HG03159 (cell line): Measurements from ENCODE around the gene CXXC5.

Experiments used
- ATAC-seq: cut with Tn5 transposase; IDR thresholded peaks from one replicate; pipeline ENCODE4 v1.9.1; 2021; ENCODE audit warnings: mild to moderate bottlenecking, moderate library complexity; ENCODE audit not compliant: unreplicated experiment

The CXXC5 gene

GRCh38 chr5:139690803-139691629 lies 42.9 kb downstream of the CXXC5 start:
- no peak for ATAC-seq

DNA sequence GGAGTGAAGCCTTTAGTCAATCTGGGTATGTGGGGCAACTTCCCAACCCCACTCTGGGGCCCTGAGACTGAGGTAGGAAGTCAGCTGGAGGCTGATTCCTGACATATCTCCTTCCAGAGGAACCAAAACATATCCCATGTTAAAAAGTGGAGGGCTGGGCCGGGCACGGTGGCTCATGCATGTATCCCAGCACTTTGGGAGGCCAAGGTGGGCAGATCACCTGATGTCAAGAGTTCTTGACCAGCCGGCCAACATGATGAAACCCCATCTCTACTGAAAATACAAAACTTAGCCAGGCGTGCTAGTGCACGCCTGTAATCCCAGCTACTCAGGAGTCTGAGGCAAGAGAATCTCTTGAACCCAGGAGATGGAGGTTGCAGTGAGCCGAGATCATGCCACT lies 44.0 kb downstream of the CXXC5 start:
- ATAC-seq: no peak

- no peak for ATAC-seq
Observed at GRCh38 chr5:139692679-139693308, 44.6 kb downstream of the CXXC5 start.

- ATAC-seq: no peak
Observed at GRCh38 chr5:139693676-139694364, 45.7 kb downstream of the CXXC5 start.

GRCh38 chr5:139694556-139695177 lies 46.5 kb downstream of the CXXC5 start:
- ATAC-seq: no peak

DNA sequence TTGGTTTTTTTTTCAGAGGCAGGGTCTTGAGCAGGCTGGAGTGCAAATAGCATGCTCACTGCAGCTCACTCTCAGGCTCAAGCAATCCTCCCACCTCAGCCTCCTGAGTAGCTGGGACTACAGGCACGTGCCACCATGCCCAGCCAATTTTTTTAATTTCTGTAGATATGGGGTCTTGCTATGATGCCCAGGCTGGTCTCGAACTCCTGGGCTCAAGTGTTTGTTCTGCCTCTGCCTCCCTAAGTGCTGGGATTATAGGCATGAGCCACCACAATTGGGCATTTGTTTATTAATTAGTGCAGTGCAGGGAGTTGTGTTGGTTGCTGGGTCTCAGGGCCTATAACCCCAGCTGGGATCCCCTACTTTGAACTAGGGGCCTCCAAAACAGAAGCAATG lies 47.0 kb downstream of the CXXC5 start:
- ATAC-seq: no peak

DNA sequence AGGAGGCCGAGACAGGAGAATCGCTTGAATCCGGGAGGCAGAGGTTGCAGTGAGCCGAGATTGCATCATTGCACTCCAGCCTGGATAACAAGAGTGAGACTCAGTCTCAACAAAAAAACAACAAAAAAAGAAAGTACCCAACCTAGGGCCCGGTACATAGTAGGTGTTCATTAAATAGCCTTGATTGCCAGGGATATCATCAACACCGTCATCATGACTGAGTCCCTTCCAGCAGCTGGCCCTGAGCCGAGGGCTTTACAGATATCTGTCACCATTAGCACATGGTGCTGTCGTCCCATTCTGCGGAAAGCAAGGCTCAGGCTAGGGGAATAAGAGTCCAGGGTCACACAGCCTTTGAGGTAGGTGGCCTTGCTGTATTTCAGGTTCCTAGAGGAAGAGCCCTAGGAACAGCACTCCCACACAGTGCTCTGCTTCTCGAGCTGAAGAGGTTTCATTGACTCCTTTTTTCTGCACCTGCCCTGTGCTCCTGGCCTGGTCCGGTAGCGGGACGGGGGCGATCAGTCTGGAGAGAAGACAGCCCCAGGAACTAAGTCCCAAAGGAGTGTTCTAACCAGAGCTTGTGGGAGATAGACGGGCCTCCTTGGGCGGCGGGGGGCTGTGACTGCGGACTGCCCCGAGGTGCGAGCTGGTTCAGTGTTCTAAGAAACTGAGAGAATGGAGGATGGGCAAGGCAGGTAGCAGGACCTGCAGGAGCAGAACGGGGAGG lies 48.2 kb downstream of the CXXC5 start:
- ATAC-seq: no peak

GRCh38 chr5:139696894-139697658 lies 48.9 kb downstream of the CXXC5 start:
- ATAC-seq: no peak

- no peak for ATAC-seq
Observed at GRCh38 chr5:139698490-139699146, 50.5 kb downstream of the CXXC5 start.

DNA sequence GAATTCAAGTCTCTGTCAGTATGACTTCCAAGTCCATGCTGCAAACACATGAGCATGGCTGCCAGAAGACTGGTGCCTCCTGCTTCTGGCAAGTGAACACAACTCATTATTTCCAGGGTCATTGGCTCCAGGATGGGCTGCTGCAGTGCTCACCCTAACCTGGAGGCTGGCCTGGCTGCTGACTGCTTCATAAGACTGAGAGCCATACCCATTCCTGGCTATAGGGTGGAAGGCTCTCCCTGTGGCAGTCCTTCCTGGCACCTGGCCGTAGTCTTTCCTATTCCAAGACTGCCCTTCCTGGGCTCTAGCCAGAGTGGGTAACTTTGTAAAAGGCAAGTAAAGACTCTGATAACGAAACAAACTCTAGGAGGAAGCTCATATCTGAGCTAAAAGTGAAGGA lies 51.2 kb downstream of the CXXC5 start:
- no peak for ATAC-seq

GRCh38 chr5:139700711-139701055 lies 52.5 kb downstream of the CXXC5 start:
- ATAC-seq: no peak

DNA sequence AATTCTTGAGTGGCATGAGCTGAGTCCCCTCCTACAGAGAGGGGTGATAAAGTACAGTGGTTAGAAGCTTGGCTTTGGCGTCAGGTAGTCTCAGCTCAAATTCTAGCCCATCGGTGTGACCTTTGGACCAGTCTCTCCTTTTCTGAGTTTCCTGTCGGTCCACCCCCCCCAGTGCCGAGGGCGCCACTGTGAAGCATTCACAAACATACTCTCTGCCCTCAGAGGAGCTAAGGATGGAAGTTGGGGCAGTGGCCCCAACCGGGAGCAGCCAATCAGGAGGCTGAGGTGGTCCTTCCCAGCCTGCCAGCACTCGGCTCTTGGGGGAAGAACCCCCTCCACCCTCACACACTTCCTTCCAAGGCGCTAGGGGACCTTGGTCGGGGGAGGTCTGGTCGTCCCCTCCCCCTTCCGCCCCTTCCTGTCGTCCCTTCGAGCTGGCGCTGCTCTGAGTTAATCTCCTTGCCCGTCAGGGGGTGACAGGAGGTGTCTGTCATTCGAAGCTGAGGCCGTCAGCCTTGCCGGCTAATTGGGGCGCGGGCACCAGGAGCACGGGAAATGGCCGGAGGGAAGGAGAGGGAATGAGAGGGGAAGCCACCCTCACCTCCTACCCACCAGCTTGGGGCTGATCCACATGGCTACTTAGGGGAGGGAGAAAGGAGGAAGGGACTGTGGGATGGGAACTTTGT lies 53.0 kb downstream of the CXXC5 start:
- no peak for ATAC-seq

DNA sequence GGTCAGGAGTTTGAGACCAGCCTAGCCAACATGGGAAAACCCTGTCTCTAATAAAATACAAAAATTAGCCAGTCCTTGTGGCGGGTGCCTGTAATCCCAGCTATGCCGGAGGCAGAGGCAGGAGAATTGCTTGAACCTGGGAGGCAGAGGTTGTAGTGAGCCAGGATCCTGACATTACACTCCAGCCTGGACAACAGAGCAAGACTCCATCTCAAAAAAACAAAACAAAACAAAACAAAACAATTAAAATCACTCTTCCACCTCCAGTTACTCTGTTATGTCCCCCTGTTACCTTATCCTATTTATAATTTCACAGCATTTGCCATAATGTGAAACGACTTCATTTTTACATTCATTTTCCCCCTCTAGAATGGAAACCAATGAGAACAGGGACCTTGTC lies 54.4 kb downstream of the CXXC5 start:
- no peak for ATAC-seq

- no peak for ATAC-seq
Observed at GRCh38 chr5:139704748-139705147, 56.6 kb downstream of the CXXC5 start.

GRCh38 chr5:139705191-139705590 lies 57.0 kb downstream of the CXXC5 start:
- ATAC-seq: no peak

GRCh38 chr5:139705655-139706587 lies 57.8 kb downstream of the CXXC5 start:
- ATAC-seq: no peak

GRCh38 chr5:139707445-139708003 lies 59.4 kb downstream of the CXXC5 start:
- ATAC-seq: no peak

GRCh38 chr5:139708434-139708861 lies 60.3 kb downstream of the CXXC5 start:
- no peak for ATAC-seq
